Calu3 (cell line): ENCODE results near the gene GPBP1L1. TPM values are rescaled to one million over a fixed set of nuclear protein-coding genes. Genes with fewer than 3 reads are reported as not detected.

Experiments
- BruUV-seq: library from RNA; stranded (reverse); fragments of 400-500 nt; replicated peaks from 2 replicates; lab custom pipeline; 2021; lab: Mats Ljungman, UMichigan
- CTCF ChIA-PET: fragments of 300-600 bp; sonication (Branson Sonifier 250); formaldehyde crosslinking; loops from one replicate; lab custom pipeline; 2022; ENCODE audit warnings: antibody characterized with exemption; lab: Charles Lee
- DNase-seq: peaks from one replicate; pipeline ENCODE4 v3.0.0; 2022
- H3K27ac Mint-ChIP-seq: one replicate; pipeline ENCODE4 v1.8.0; 2022; ENCODE audit warnings: mixed read lengths; ENCODE audit not compliant: unreplicated experiment
- H3K27me3 Mint-ChIP-seq: one replicate; pipeline ENCODE4 v1.8.0; 2022; ENCODE audit warnings: mixed read lengths; ENCODE audit not compliant: unreplicated experiment
- H3K36me3 Mint-ChIP-seq: one replicate; pipeline ENCODE4 v1.8.0; 2022; ENCODE audit warnings: mild to moderate bottlenecking, moderate library complexity, mixed read lengths; ENCODE audit not compliant: insufficient read depth, unreplicated experiment
- H3K4me1 Mint-ChIP-seq: one replicate; pipeline ENCODE4 v1.8.0; 2022; ENCODE audit warnings: mild to moderate bottlenecking, low read depth, mixed read lengths; ENCODE audit not compliant: unreplicated experiment
- H3K4me3 Mint-ChIP-seq: one replicate; pipeline ENCODE4 v1.8.0; 2022; ENCODE audit warnings: mild to moderate bottlenecking, low read depth, moderate library complexity, mixed read lengths; ENCODE audit not compliant: unreplicated experiment
- H3K9me3 Mint-ChIP-seq: one replicate; pipeline ENCODE4 v1.8.0; 2022; ENCODE audit warnings: low read depth, mixed read lengths; ENCODE audit not compliant: unreplicated experiment
- CTCF ChIP-seq: fragments of 200-600 bp; IDR thresholded peaks from one replicate; pipeline ENCODE4 v1.8.0; 2022; ENCODE audit warnings: antibody characterized with exemption; ENCODE audit not compliant: unreplicated experiment
- intact Hi-C: fragments of 100-400 bp; cut with micrococcal nuclease; formaldehyde crosslinking; loops from one replicate; pipeline ENCODE4 v1.10.0; 2022; ENCODE audit not compliant: unreplicated experiment
- total RNA-seq: library from RNA; stranded (reverse); gene quantifications from 2 replicates; pipeline ENCODE4 v1.2.3, GENCODE V29; 2022

GPBP1L1 gene
- total RNA-seq, 1 experiment from 2014 or later, result 117 TPM

DNA sequence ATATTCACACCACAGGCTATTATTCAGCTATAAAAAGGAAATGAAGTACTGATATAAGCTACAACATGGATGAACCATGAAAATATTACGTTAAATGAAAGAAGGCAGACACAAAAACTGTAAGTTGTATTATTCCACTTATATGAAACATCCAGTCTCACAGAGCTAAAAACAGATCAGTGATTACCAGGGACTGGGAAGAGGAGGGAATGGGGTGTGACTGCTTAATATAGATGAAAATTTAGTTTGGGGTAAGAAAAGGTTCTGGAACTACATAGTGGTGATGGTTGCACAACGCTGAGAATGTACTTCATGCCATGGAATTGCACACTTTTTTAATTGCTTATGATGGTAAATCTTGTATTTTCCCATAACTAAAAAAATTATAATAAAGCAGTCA is 19.5 kb downstream of the GPBP1L1 start:
- CTCF ChIA-PET, result no interaction called here

GRCh38 chr1:45660336-45660735 is 26.0 kb downstream of the GPBP1L1 start:
- no peak for TF ChIP-seq CTCF
- no peaks in the 10 kb centered on the region for H3K27me3 Mint-ChIP-seq
- no peak overlapping the region for H3K4me3 Mint-ChIP-seq
- H3K4me1 Mint-ChIP-seq, result no peaks in the 10 kb centered on the region
- no peaks in the 10 kb centered on the region for H3K9me3 Mint-ChIP-seq
- peaks cover 22% of the 10 kb centered on the region for H3K36me3 Mint-ChIP-seq
- CTCF ChIA-PET, result no interaction called here
- TSS peak; percentile 75 for BruUV-seq
- no peak for DNase-seq
- no peak overlapping the region for H3K27ac Mint-ChIP-seq
- intact Hi-C loops, result no loop called here

More for the DNA sequence above, 19.5 kb downstream of the GPBP1L1 start:
- Mint-ChIP-seq H3K27ac (no peak overlapping the region), H3K9me3 (no peaks in the 10 kb centered on the region), H3K4me1 (peaks cover 6% of the 10 kb centered on the region), H3K27me3 (no peaks in the 10 kb centered on the region), H3K4me3 (no peak overlapping the region), H3K36me3 (no peaks in the 10 kb centered on the region)
- intact Hi-C loops, result no loop called here
- BruUV-seq, result no TSS peak
- TF ChIP-seq CTCF, result no peak
- no peak for DNase-seq

DNA sequence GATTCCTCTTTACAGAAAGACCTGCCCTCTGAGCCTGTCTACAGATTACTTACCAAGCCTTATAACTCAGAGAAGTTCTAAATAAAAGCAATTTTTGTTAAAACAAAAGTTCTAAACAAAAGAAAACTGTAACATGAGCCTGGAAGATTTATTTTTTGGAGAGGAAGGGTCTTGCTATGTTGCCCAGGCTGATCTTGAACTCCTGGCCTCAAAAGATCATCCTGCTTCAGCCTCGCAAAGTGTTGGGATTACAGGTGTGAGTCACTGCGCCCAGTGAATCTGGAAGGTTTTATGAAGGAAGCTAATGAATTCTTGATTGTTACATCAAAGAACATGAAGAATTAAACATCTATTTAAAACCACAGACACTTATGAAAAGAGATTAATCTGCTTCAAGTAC is 27.1 kb downstream of the GPBP1L1 start:
- no peak overlapping the region for H3K27ac Mint-ChIP-seq
- no peak for DNase-seq
- no peaks in the 10 kb centered on the region for H3K9me3 Mint-ChIP-seq
- peaks cover 22% of the 10 kb centered on the region for H3K36me3 Mint-ChIP-seq
- TF ChIP-seq CTCF, result no peak
- no peak overlapping the region for H3K4me3 Mint-ChIP-seq
- no peaks in the 10 kb centered on the region for H3K4me1 Mint-ChIP-seq
- intact Hi-C loops, result no loop called here
- H3K27me3 Mint-ChIP-seq, result no peaks in the 10 kb centered on the region
- CTCF ChIA-PET, result no interaction called here
- BruUV-seq, result no TSS peak

DNA sequence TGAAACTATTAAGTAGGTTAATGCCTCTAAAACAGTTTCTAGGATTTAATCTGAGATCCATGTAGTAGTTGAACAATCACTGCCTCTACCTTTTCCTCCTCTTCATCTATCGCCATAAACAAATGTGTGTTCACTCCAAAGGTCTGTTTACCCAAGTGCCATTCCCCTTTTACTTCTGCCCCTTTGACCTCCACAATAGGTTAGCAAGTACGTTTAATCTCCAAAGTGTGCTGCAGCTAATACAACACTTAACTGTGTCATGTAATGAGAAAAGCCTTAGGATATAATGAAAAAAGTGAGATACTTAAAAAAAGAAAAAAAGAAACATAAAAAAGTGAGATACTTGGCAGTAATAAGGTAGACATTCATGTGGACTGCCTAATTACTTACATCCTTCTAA is 28.2 kb downstream of the GPBP1L1 start:
- Mint-ChIP-seq H3K9me3 (no peaks in the 10 kb centered on the region), H3K4me1 (no peaks in the 10 kb centered on the region), H3K27ac (no peak overlapping the region), H3K4me3 (no peak overlapping the region), H3K36me3 (peaks cover 23% of the 10 kb centered on the region), H3K27me3 (no peaks in the 10 kb centered on the region)
- no TSS peak for BruUV-seq
- intact Hi-C loops, result no loop called here
- no peak for DNase-seq
- CTCF ChIA-PET, result no interaction called here
- TF ChIP-seq CTCF, result no peak
